Middle frontal gyrus (tissue), 1 donor: ENCODE results near the gene PHC1.
"Not testable (repeated sequence)": the region's sequence is repeated elsewhere in the genome, so short reads cannot be mapped to it uniquely, and the experiment has no call there.

Experiments used
- DNase-seq: peaks from one replicate; pipeline ENCODE4 v3.0.0-alpha.2; 2015; ENCODE audit warnings: low spot score; ENCODE audit errors: extremely low spot score

PHC1 gene

DNA sequence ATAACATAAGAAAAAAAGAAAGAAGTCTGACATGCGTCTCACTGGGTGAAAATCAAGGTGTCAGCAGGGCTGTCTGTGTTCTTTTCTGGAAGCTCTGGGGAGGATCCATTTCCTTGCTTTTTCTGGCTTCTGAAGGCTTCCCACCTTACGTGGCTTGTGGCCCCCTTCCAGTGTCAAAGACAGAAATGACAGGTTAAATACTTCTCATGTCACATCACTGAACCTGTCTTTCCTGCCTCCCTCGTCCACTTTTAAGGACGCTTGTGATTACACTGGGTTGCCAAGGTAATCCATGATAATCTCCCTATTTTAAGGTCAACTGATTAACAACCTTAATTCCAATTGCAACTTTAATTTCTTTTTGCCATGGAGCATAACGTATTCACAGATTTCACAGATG lies 4.6 kb upstream of the PHC1 start:
- DNase-seq, result no peak

GRCh38 chr12:8911606-8912268 lies 2.6 kb upstream of the PHC1 start:
- no peak for DNase-seq

DNA sequence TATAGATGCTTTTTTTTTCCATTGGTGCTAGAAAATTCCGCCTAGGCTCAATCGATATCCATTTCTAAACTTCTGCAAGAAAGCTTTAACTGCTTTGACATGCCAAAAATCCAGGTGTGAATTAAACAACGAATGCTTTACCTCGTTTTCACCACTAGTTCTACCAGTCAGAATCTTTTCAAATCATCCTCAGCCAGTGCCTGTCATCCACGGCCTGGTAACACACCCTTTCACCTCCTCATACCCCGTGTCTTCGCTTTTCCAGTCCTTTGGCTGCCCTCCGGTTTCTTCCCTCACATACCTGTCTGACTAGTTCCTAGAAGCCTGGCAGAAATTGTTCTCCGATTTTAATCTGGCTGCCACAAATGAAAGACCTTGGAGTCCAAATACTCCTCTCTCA lies 1.4 kb upstream of the PHC1 start:
- no peak for DNase-seq

DNA sequence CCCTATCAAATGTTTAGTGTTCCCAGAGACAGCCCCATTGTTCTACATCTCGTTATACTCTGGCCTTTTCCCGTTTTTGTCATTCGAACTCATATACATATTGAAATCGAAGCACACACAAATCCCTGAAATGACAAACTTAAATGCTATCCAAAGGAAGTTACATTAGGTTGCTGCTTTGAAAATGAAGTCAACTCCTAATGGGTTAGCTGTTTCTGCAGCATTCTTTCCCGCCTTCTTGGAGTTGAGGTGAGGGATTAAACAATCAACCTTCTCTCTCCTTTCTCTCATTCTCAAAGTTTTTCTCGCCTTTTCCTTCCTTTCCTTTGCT lies 642 bp upstream of the PHC1 start:
- DNase-seq, result no peak

GRCh38 chr12:8914716-8915526 lies 612 bp downstream of the PHC1 start:
- no peak for DNase-seq

GRCh38 chr12:8916154-8916553 lies 1.8 kb downstream of the PHC1 start:
- no peak for DNase-seq

GRCh38 chr12:8917031-8917430 lies 2.7 kb downstream of the PHC1 start:
- DNase-seq, result no peak

DNA sequence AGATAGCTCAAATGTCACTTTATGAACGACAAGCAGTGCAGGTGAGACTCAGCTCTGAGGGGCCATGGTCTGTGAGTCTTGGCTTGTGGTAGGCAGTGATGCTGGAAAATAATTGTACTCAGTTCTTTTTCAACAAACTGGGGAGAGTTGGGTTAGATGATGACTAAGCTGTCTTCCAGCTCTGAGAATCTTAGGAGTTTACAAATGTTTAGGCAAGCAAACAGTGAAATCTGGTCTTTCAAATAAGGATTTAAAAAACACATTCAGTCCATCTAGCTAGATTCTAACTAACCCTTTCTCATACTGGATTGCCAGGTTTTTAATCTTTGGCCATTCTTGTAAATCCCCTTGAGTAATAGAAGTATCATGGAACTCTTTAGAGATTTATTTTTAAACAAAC lies 3.4 kb downstream of the PHC1 start:
- DNase-seq, result no peak

DNA sequence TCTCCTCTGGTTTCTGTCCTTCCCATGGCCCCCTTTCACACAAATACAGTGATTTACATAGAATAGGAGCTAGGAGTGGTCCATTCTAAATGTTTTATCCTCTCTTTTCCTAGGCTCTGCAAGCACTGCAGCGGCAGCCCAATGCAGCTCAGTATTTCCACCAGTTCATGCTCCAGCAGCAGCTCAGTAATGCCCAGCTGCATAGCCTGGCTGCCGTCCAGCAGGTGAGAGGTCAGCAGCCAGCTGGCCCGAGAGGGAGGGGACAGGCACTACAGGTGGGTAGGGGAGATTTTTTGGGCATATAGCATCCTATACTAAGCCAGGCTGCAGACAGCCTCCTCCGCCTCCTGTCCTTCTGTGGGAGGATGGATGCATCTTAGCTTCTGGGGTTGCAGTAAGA lies 5.3 kb downstream of the PHC1 start:
- DNase-seq, result not testable (repeated sequence)

GRCh38 chr12:8922544-8922943 lies 8.2 kb downstream of the PHC1 start:
- DNase-seq, result no peak

DNA sequence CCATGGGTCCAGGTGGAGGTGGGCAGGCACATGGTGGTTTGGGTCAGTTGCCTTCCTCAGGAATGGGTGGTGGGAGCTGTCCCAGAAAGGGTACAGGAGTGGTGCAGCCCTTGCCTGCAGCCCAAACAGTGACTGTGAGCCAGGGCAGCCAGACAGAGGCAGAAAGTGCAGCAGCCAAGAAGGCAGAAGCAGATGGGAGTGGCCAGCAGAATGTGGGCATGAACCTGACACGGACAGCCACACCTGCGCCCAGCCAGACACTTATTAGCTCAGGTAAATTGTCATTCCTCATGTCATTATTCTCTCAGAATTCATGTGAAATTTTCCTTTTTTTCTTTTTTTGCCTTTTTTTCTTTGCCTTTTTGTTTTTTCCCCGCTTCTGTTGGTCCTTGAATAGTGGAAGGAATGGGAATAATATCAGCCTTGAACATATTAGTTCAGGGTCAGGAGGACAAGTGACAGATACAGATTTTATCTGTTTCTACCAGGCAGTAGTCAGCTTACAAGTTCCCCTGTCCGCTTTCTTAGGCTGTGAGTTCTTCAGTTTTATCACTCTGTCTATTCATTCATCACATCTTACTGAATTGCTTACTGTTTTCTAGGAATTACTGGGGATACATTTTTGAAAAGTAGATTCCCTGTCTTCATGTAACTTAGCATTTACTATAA lies 16.5 kb downstream of the PHC1 start:
- DNase-seq, result not testable (repeated sequence)

DNA sequence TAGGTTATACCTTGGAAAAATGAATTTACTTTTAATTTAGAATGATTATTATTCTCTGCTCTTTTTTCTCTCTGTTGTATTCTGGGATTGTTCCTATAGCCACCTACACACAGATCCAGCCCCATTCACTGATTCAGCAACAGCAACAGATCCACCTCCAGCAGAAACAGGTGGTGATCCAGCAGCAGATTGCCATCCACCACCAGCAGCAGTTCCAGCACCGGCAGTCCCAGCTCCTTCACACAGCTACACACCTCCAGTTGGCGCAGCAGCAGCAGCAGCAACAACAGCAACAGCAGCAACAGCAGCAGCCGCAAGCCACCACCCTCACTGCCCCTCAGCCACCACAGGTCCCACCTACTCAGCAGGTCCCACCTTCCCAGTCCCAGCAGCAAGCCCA lies 18.2 kb downstream of the PHC1 start:
- DNase-seq, result not testable (repeated sequence)

DNA sequence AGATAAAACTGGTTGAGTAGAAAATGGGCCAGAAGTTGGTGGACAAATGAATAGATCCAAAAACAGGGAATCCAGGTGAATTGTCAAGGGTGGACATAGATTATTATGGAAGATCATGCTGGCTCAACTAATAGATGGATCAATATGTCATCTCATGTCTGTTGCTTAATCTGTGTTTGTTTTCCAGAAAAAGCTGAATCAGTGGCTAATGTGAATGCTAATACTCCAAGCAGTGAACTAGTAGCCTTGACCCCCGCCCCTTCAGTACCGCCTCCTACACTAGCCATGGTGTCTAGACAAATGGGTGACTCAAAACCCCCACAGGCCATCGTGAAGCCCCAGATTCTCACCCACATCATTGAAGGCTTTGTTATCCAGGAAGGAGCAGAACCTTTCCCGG lies 19.8 kb downstream of the PHC1 start:
- not testable (repeated sequence) for DNase-seq

DNA sequence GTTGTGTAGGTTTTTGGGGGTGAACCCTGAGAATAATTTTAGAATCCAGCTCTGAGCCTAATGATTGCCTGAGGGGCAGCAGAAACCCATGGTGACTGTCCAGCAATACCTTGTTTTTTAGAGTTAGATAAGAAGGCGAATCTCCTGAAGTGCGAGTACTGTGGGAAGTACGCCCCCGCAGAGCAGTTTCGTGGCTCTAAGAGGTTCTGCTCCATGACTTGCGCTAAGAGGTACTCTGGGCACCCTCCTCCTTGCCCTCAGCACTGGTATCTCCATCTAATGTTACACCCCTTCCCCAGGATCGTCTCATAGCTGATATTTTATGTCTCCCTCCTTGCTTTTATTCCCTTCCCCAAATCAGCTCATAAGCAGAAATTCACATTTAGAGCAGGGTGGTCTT lies 22.4 kb downstream of the PHC1 start:
- no peak for DNase-seq

GRCh38 chr12:8937842-8938442 lies 23.6 kb downstream of the PHC1 start:
- not testable (repeated sequence) for DNase-seq

- no peak for DNase-seq
Observed at GRCh38 chr12:8941691-8942478, 27.6 kb downstream of the PHC1 start.

DNA sequence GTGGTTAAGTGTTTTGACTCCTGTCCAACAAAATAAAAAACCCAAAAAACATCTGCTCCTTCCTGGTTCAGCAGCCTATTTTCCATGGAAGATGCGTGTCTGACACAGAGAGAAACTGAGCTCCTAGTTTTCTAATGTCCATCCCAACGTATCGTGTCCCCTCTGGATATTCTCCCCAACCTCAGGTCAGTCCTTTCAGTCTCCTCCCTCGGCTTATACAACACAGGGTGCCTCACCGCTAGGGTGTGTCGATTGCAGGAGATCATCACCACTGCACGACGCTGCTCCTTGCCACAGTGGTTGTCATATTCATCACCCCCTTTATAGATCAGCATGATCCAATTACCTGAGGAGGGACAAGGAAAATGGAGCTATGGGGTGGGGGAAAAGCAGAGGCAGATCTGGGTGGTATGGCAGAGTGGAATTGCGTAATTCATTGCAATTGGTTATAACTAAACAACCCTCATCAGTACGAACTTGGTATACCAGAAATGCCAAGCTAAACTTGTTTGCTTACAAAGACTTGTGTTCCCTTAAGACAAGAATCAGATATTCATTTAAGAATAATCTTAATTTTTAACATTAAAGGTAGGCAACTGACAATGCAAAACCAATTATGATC lies 29.4 kb downstream of the PHC1 start:
- no peak for DNase-seq

DNA sequence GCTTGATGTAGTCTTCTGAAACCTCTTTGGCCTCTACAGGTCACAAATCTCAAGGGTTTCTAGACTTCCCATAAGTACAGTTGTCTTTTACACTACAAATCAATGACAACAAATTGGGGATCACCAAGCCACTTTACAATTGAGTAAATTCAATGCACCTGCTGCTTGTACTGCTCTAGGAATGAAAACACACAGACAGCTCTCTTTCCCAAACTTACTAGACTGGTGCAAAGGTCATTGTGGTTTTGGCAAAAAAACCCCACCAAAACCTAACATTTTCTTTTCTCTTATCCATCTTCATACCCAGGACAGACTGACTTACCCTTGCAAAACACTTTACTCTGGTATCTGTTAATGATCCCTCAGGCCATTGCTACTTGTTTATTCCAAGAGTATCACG lies 32.4 kb downstream of the PHC1 start:
- no peak for DNase-seq

DNA sequence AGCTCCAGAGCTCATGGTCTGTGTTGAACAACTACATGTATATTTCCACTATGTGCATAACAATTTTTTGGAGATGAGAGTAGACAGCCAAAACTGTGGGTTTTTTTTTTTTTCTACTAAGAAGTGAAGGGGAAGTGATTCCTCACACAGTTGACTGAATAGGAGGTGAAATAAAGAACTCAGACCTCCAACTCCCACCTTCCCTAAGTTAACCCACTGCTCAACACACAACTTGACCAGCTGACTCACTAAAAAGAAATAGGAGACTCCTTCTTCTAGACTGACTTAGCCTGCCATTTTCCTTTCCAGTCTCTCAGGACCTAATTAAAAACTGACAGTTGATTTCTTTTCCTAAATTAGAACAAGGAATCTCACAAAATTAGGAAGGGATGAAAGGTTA lies 33.4 kb downstream of the PHC1 start:
- DNase-seq, result no peak

DNA sequence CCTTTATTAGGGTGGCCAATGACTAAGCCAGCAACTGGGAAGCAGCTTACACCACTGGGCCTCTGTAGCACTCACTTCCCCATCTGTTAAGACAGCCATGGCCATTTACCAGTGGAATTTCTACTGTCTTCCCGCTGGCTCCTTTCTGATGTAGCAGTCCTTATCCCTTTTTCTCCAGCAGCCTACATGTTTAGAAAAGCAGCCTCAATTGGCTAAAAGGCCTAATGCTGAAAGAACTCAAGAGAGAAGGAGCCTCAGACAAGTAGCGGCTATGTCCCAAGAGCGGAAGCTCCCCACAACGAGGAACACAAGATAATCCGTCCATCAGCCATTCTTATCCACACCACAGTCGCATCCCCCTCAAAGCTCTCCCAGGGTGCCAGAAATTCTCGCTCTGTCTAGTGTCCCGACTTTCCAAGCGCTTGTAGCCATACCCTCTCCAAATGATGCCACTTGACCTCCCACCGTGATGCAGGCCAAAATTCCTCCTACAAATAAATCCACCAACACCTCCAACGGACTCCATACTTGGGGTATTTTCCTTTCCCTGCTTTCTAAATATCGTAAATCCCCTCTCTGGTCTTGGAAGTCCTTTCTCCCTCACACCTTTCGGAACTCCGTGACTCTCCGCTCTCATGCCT lies 34.5 kb downstream of the PHC1 start:
- no peak for DNase-seq
